Left lung (tissue), 10 donors: Measurements from ENCODE around the gene MMAB. TPM values are rescaled to one million over a fixed set of nuclear protein-coding genes. Genes with fewer than 3 reads are reported as not detected.

Experiments used
- ATAC-seq: fragments of 200-7000 bp; cut with Tn5 transposase; one replicate; pipeline ENCODE4 v1.9.1; 2020; ENCODE audit warnings: moderate library complexity
- DNase-seq, 4 donors: peaks; one replicate each; pipeline ENCODE4 v3.0.0-alpha.2; 2013 to 2020
- H3K27ac ChIP-seq, 2 donors: fragments of 200-600 bp; sonication (generic) in 1 of 2; one replicate each; pipeline versions ENCODE4 v1.5.0 to v1.8.0; 2020 to 2021
- H3K27me3 ChIP-seq, 2 donors: fragments of 200-600 bp; sonication (generic) in 1 of 2; one replicate each; pipeline versions ENCODE4 v1.5.0 to v1.8.0; 2020 to 2021
- H3K36me3 ChIP-seq, 2 donors: fragments of 200-600 bp; sonication (generic) in 1 of 2; one replicate each; pipeline versions ENCODE4 v1.5.0 to v1.8.0; 2020 to 2021
- H3K4me1 ChIP-seq, 2 donors: fragments of 200-600 bp; one replicate each; pipeline ENCODE4 v1.8.0; 2021
- H3K4me3 ChIP-seq, 2 donors: fragments of 200-600 bp; sonication (generic) in 1 of 2; one replicate each; pipeline versions ENCODE4 v1.5.0 to v1.8.0; 2020 to 2021; ENCODE audit warnings: mild to moderate bottlenecking in 1 of 2
- H3K9me3 ChIP-seq, 2 donors: fragments of 200-600 bp; sonication (generic) in 1 of 2; one replicate each; pipeline versions ENCODE4 v1.5.0 to v1.8.0; 2020 to 2021
- intact Hi-C, 2 donors: fragments of 100-400 bp; cut with DNase I; formaldehyde crosslinking; loops; one replicate each; pipeline versions ENCODE4 v1.11.2 to v1.14.2; 2022
- polyA plus RNA-seq, 6 donors: library from polyadenylated mRNA; unstranded; fragments of 120-200 nt; gene quantifications; one replicate each; pipeline ENCODE4 v1.2.1, GENCODE V29; 2013; ENCODE audit not compliant: insufficient read length in 6 of 6
- total RNA-seq, 2 donors: library from RNA; stranded (reverse); fragmentation: NEBNext Ultra II Directional; extraction: Animal tissue kit (Norgen Biotek cat#: 25700); gene quantifications; one replicate each; pipeline ENCODE4 v1.2.1, GENCODE V29; 2021
- TF ChIP-seq, protein P1 (sequence below), 2 donors: fragments of 200-600 bp; sonication (generic) in 1 of 2; IDR thresholded peaks; one replicate each; pipeline versions ENCODE4 v1.5.0 to v1.8.0; 2021; ENCODE audit warnings: antibody characterized with exemption in 2 of 2
- donor health status: DM: no; HTN: yes; CAD: no.
- donor health status: DM: no; HTN: no; CAD: no.

MMAB gene
- total and polyA plus RNA-seq, 8 donors = 24.9 to 76.1 (median 32.3) TPM

DNA sequence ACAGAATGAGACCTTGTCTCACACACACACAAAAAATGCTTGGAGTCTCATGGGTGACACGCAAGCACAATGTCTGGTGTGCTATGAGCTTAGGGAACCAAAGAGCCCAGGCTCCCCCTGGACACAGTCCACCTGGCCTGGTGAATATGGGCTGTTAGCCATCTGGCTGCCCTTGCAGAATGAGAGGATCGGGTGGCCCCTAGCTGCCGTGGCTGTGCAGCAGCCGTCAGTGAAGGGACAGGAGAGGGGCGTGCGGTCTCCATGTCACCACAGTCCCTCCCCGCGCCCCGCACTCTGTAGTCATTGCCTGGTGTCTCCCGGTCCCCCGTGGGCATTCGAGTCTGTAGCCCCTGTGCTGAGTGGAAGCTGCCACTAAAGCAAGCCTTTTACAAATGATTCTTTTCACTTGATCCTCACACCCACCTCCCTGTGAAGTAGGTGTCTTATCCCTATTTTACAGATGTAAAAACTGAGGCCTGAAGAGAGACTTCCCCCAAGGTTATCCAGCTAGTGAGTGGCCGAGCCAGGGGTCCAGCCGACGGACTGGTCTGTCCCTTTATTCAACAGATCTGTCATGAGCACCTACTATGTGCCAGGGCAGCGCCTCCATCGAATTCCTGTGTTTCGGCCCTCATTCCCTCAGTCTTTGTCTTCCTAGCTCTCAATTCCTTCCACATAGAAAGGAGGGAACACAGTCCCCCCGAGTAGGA lies 19.0 kb upstream of the MMAB start:
- DNase-seq (peak in 1 of 4 donors; percentile 60), ATAC-seq (no peak)
- Histone ChIP-seq H3K27me3 (no peaks in the 10 kb centered on the region), H3K4me1 (peaks cover 1 to 14% of the 10 kb centered on the region in 2 donors), H3K9me3 (no peaks in the 10 kb centered on the region), H3K4me3 (no peak overlapping the region), H3K36me3 (peaks cover 0 to 76% of the 10 kb centered on the region in 2 donors), H3K27ac (no peak overlapping the region)
- intact Hi-C loops = loop anchor here in 1 of 2 donors (10.0 kb wide), 1 partner anchor 182 kb away; no protein-coding TSS in a partner anchor
- TF ChIP-seq, protein P1, sequence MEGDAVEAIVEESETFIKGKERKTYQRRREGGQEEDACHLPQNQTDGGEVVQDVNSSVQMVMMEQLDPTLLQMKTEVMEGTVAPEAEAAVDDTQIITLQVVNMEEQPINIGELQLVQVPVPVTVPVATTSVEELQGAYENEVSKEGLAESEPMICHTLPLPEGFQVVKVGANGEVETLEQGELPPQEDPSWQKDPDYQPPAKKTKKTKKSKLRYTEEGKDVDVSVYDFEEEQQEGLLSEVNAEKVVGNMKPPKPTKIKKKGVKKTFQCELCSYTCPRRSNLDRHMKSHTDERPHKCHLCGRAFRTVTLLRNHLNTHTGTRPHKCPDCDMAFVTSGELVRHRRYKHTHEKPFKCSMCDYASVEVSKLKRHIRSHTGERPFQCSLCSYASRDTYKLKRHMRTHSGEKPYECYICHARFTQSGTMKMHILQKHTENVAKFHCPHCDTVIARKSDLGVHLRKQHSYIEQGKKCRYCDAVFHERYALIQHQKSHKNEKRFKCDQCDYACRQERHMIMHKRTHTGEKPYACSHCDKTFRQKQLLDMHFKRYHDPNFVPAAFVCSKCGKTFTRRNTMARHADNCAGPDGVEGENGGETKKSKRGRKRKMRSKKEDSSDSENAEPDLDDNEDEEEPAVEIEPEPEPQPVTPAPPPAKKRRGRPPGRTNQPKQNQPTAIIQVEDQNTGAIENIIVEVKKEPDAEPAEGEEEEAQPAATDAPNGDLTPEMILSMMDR (IDR thresholded peaks at IDR 0.05) = no peak

DNA sequence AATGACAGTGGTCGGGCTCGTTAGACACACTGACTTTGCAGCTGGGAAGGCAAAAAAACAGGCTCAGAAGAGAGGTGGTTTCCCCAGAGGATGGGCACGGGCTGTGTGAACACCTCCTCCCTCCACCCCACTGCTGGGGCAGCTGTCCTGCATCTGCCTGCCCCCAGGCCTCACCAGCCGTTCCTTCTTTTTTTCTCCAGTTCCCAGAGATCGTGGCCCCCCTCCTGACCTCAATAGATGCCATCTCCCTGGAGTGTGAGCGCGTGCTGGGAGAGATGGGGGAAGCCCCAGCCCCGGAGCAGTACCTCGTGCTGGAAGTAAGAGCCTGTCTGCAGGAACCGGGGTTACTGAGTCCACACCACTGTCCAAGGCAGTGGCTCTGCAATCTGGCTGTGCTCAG lies 17.7 kb upstream of the MMAB start:
- peaks cover 0 to 13% of the 10 kb centered on the region in 2 donors for H3K4me1 ChIP-seq
- intact Hi-C loops = loop anchor here in 1 of 2 donors (10.0 kb wide), 1 partner anchor 184 kb away; no protein-coding TSS in a partner anchor

DNA sequence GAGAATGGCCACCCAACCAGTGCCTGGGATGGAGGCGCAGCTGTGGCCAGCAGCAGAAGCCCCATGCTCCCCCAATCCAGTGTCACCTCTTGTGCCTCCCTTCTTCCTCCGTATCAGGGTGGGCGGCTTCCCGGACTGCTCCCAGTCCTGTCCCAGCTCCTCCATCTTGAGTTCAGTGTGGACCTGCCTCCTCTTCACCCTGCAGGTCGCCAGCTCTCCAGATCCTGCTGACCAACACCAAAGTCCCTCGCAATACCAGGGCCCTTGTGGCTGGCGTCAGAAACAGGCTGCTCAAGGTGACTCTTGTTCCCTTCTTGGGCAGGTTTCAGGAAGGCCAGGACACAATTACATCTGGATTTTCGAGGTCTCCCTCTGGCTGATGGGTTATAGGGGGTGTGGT lies 17.3 kb upstream of the MMAB start:
- intact Hi-C loops = loop anchor here in 1 of 2 donors (10.0 kb wide), 1 partner anchor 184 kb away; no protein-coding TSS in a partner anchor
- no peaks in the 10 kb centered on the region for H3K9me3 ChIP-seq
- H3K27ac ChIP-seq = no peak overlapping the region
- peaks cover 0 to 78% of the 10 kb centered on the region in 2 donors for H3K36me3 ChIP-seq
- no peak overlapping the region for H3K4me3 ChIP-seq
- no peaks in the 10 kb centered on the region for H3K27me3 ChIP-seq
- H3K4me1 ChIP-seq = peaks cover 0 to 8% of the 10 kb centered on the region in 2 donors
- TF ChIP-seq, protein P1 (IDR thresholded peaks at IDR 0.05) = no peak
- DNase-seq (peak in 1 of 4 donors; percentile 59), ATAC-seq (no peak)

More for the DNA sequence above, 17.7 kb upstream of the MMAB start:
- H3K36me3 ChIP-seq = peaks cover 0 to 78% of the 10 kb centered on the region in 2 donors
- no peak overlapping the region for H3K4me3 ChIP-seq
- TF ChIP-seq, protein P1 (IDR thresholded peaks at IDR 0.05) = no peak
- no peaks in the 10 kb centered on the region for H3K9me3 ChIP-seq
- DNase-seq = peak in 1 of 4 donors; percentile 53
- H3K27ac ChIP-seq = no peak overlapping the region
- no peaks in the 10 kb centered on the region for H3K27me3 ChIP-seq
- ATAC-seq = no peak

DNA sequence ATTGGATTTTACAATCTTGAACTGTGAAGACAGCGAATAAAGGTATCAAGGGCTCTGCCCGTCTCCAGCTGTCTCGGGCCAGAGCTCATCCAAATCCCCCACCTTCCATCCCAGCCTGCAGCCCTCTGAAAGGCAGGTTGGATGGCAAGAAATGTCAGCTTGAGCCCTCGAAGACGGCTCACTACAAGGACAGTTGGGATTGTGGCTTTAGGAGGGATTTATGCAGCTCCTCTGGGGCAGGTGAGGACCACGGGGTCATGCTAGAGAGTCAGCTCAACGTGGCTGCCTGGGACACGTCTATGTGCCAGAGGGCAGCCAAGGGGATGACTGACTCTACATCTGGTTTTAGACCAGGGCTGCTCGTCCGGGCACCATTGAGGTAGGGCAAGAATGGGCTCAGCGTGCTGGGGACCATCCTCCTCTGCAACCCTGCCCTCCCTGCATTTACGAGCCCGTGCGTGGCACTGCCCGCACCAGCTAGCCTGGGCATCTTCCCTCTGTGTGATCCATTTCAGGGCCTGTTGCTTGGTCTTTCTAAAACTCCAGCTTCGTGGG lies 16.5 kb upstream of the MMAB start:
- peak in 1 of 4 donors; percentile 50 for DNase-seq
- ATAC-seq = no peak
- TF ChIP-seq, protein P1 (IDR thresholded peaks at IDR 0.05) = no peak
- H3K9me3 ChIP-seq = no peaks in the 10 kb centered on the region
- H3K4me1 ChIP-seq = peaks cover 0 to 2% of the 10 kb centered on the region in 2 donors
- H3K27ac ChIP-seq = no peak overlapping the region
- peaks cover 0 to 78% of the 10 kb centered on the region in 2 donors for H3K36me3 ChIP-seq
- H3K4me3 ChIP-seq = no peak overlapping the region
- intact Hi-C loops = loop anchor here in 1 of 2 donors (10.0 kb wide), 1 partner anchor 185 kb away; no protein-coding TSS in a partner anchor
- H3K27me3 ChIP-seq = no peaks in the 10 kb centered on the region

DNA sequence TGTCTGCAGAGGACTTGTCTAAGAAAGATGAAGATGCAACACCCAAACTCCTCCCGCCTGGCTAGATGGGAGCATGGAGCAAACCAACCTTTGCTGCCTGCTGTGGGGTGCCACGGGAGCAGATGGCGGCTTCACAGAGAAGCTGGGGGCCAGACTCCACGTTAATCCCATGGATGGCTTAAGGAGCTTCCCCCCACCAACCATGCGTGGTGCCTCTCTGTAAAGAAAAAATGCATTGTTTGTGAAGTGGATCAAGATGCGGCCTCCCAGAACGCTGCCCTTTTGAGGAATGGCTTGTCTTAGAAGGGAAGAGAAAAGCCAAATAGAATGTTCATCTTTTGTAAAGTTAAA lies 15.9 kb upstream of the MMAB start:
- no peak for DNase-seq
- Histone ChIP-seq H3K36me3 (peaks cover 0 to 78% of the 10 kb centered on the region in 2 donors), H3K4me1 (no peaks in the 10 kb centered on the region), H3K27me3 (no peaks in the 10 kb centered on the region), H3K27ac (peak overlapping the region in 1 of 2 donors; percentile 13), H3K9me3 (no peaks in the 10 kb centered on the region), H3K4me3 (no peak overlapping the region)
- ATAC-seq = no peak
- intact Hi-C loops = no loop called here
- TF ChIP-seq, protein P1 (IDR thresholded peaks at IDR 0.05) = no peak
